ENCODE data around the gene ALG11.
A peak's percentile ranks its signal among the peaks of the same experiment; 100 is the strongest.
"Not testable (repeated sequence)": the region's sequence is repeated elsewhere in the genome, so short reads cannot be mapped to it uniquely, and the experiment has no call there.

ALG11 gene

DNA sequence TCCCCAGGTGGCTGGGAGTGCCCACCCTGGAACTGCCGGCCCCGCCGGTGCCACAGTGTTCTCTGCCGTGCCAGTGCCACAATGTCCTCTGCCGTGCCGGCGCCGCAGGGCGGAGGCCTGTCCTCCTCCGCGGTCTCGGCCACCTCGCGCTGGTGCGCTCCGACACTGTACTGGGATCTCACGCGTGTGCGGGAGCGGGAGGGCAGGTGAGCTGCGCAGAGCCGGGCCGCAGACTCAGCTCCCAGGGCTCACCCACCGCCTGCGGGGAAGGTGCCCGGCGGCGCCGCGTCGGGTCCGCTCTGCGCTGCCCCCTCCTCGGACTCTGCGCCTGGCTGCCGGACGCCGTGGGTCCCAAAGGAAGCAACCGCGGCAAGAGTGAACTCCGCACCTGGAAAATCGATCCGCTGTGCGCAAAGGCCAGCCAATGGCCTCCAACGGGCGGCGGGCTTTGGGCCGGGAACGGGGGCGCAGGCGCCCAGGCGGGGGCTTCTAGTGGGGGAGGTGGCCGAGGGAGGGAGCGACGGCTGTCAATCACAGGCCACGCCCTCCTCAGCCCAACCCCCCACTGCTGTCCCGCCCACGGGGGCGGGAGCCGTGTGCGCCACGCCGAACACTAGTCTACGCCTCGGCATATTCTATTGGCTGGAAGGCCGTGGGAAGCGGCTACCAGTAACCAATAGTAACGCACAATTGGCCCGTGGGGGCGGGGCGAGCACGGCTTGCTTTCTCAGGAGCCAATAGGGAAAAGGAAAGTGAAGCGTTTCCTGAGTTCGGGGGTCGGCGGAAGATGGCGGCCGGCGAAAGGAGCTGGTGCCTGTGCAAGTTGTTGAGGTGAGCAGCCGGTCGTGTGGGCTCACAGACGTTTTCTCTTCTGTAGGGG is at the start of gene ALG11:
TSS of gene ALG11 (plus strand) at position 767 of the 880 bp plus-strand sequence. CDS start at position 788, 21 bp downstream.
- peak; percentile 78 for DNase-seq

DNA sequence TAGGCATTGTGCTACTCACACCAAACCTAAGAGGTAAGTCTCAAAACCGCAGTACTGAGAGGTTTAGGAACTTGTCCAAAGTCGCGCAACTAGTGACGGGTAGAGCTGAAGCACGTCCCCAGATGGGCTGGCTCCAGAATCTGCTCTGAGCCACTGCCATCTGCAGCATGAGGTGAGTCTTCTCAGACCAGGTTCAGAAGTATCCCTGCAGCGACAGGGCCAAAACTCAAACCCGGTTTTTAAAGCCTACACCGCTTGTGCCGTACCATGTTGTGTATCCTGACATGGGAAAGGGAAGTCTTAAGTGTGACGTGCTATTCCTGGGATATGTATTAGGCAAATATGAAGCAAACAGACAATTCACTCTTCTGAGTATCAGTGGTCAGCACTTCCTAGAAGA is 46.0 kb upstream of the ALG11 start:
- DNase-seq, result no peak

DNA sequence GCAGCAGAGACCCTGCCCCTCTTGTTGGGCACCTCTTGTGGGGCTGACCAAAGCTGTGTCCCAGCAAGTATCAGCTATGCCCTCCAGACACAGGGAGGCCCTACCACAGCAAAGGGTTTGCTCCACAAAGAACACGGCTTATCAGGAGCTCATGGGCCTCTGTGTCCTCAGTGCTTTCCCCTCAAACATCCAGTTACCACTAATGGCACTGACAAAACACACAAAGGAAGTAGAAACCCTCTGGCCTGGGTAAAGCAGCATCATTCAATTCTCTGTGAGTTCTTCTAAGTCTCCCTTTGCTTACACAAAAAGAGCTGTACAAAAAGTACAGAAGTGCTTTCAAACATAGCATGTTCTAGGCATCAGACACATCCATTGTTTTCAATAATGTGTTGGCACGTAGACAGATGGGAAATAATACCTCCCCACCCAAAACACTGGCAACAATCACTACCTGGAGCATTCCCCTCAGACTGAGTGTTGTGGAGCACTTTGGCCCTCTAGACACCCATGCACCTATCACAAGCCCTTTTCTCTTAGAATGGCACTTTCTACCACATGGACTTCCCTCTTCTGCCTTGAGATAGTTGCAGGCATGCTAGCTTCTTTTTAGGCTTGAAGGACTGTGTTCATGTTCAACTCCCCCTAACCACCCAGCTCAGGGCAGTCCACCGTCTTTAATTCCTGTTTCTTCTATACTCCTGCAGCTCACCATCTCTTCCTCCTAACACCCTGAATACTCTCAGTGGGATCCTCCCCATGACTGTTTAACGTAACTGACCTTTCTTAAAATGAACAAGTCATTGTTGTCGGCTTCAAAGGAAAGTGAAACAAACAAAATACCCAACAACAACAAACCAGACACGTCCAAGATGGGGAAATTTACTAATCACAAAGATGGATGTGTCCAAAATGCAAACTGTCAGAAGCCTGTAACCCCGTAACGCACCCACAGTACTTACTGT is 44.4 kb upstream of the ALG11 start:
- DNase-seq, result no peak

DNA sequence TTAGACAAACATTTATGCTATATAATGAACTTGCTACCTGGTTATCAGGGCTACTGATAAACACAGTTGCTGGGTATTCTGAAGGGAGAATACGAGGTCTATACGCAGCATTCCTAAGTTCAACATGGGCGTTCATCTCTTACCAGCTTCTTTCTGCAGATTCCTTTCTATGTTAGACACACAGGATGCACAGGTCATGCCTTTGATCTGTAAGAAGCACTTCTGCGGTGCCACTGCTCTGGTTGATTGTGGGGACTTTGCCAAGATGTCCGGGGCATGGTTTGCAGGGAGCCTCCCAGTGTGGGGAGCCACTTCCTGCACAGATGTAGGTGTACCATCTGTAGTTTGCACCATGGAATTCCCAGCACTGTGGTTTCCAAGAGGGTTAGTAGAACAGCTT is 41.8 kb upstream of the ALG11 start:
- no peak for DNase-seq

DNA sequence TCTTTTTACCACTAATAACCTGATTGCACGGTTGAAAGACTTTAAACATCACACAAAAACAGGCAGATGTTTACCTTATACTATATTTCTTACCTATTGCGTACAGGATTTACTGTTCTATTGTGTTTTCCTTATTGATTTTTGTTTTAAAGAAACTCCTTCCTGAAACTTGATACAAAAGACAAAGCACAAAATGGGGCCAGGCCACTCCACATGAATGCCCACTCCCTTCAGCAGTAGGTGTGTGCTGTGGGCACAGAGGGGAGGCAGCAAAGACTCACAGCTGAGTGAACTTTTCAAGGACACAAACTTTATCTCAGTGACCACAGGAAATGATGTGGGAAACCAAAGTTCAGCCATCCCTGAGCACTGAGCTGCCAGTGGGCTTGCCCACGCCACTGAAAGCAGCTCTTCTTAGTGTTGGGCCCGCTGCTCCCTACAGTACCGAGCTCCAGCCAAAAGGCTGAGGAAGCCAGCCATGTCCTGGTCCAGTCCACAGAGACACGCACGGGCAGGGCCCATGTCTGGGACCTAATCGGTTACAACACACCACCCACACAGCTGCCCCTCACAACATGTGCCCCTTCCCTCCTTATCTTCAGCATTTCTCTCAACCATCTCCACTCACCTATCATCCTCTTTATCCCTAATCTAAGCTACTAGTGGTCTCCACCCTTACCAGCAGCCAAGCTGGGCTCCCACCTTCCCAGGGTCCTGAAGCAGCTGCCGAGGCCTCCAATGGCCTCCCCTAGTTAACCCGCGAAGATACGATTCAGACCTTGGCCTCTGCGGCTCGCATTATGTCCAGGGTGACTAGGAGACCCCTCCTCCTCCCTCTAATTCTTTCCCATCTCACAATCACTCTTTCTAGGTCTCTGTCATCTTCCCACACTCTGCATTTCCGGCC is 40.4 kb upstream of the ALG11 start:
- no peak for DNase-seq

DNA sequence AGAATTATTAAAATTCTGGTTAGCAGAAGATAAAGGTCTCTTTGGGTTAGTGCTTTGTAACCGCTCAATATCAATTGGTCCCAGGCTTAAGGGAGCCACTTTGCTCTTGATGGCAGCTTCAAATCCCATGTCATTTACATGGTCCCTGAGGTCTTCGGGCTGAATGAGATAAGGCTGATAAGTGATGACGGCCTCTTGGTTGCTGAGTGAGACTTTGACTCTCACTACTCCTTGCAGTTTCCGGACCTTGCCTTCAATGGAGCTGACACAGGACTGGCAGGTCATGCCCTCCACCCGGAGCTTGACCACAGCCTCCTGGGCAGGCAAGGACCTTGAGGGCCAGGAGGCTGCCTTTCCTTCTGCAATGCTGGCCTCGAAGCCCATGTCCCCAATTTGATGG is 37.7 kb upstream of the ALG11 start:
- DNase-seq, result no peak

- DNase-seq, result no peak
These were observed 35.8 kb upstream of the ALG11 start for GRCh38 chr13:51976423-51976822.

GRCh38 chr13:51976890-51977289 is 35.3 kb upstream of the ALG11 start:
- DNase-seq, result no peak

- DNase-seq, result no peak
These were observed 34.6 kb upstream of the ALG11 start for GRCh38 chr13:51977625-51978024.

GRCh38 chr13:51978796-51979556 is 33.2 kb upstream of the ALG11 start:
- DNase-seq, result no peak

GRCh38 chr13:51980908-51981307 is 31.3 kb upstream of the ALG11 start:
- DNase-seq, result no peak

DNA sequence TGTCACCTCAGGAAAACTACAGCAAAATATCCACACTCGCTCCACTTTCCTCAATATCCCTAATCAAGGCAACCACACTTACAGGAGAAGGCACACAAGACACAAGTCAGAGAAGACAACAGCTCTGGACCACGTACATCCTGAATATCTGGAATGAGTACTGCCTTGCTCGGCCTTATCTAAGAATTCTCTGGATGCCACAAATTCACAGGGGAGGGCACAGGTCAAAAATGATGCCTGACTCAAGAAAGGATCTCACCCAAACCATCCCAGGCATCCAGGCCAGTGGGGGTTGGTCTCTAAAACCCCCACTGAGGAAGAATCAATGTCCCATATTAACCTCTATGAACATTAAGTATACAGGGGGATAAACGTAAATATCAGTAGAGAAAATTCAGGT is 30.8 kb upstream of the ALG11 start:
- no peak for DNase-seq

- DNase-seq, result not testable (repeated sequence)
These were observed 28.9 kb upstream of the ALG11 start for GRCh38 chr13:51983292-51983691.

- DNase-seq, result not testable (repeated sequence)
These were observed 27.3 kb upstream of the ALG11 start for GRCh38 chr13:51984904-51985303.

GRCh38 chr13:51988988-51989618 is 23.1 kb upstream of the ALG11 start:
- DNase-seq, result no peak

- no peak for DNase-seq
These were observed 18.5 kb upstream of the ALG11 start for GRCh38 chr13:51993713-51994112.

GRCh38 chr13:51995677-51996551 is 16.3 kb upstream of the ALG11 start:
- DNase-seq, result no peak

GRCh38 chr13:51996641-51997040 is 15.6 kb upstream of the ALG11 start:
- no peak for DNase-seq

DNA sequence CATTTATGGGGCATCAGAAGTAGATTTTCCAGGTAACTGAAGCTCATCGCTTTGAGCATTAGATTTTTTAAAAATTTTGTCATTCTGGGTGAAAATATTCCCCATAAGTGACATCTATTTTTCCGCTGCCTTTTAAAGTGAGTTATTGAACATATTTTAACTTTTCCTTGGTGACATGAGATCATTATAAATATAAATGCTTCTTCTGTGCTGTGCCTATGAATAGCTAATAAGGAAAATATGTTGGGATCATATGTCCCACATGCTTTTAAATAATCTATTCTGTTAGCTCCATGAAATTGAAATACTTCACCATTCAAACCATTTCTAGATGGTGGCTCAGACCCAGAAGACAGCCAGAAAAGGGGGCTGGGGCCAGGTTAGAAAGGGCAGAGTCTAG is 15.0 kb upstream of the ALG11 start:
- no peak for DNase-seq

- DNase-seq, result no peak
These were observed 14.4 kb upstream of the ALG11 start for GRCh38 chr13:51997641-51998330.

Data from NCI-H1048 (cell line).